K562 (cell line): ENCODE results near the gene RHOF. TPM values are rescaled to one million over a fixed set of nuclear protein-coding genes. Genes with fewer than 3 reads are reported as not detected.

Source experiments
- CXXC5 ChIP-seq: fragments of 250-450 bp; sonication (Bioruptor Pico); IDR thresholded peaks from 2 replicates; pipeline ENCODE4 v1.8.0; 2022; ENCODE audit warnings: inconsistent platforms, mild to moderate bottlenecking, moderate library complexity
- EP300 ChIP-seq: IDR thresholded peaks from 2 replicates; pipeline ENCODE4 v1.6.1; 2012; ENCODE audit warnings: low read length, improper control_type of control experiment
- HDAC2 ChIP-seq: fragments of 450-650 bp; IDR thresholded peaks from 2 replicates; pipeline ENCODE4 v1.6.1; 2016; ENCODE audit warnings: mild to moderate bottlenecking
- LCOR ChIP-seq: sonication (generic); formaldehyde crosslinking; IDR thresholded peaks from 2 replicates; pipeline ENCODE4 v1.8.0; 2022; ENCODE audit warnings: mild to moderate bottlenecking, missing genetic modification reagents
- MEF2A ChIP-seq: IDR thresholded peaks from 2 replicates; pipeline ENCODE4 v1.6.1; 2011; ENCODE audit warnings: low read depth, mild to moderate bottlenecking, low read length, moderate library complexity; ENCODE audit not compliant: control insufficient read depth
- SMAD4 ChIP-seq: fragments of 250-450 bp; sonication (Bioruptor Pico); conservative IDR thresholded peaks from 2 replicates; pipeline ENCODE4 v1.8.0; 2021; ENCODE audit warnings: inconsistent platforms, mild to moderate bottlenecking, moderate library complexity
- SMARCE1 ChIP-seq: fragments of 450-650 bp; IDR thresholded peaks from 2 replicates; pipeline ENCODE4 v1.7.1; 2016; ENCODE audit warnings: mild to moderate bottlenecking
- SRSF3 ChIP-seq: fragments of 200-400 bp; formaldehyde crosslinking; IDR thresholded peaks from 2 replicates; pipeline ENCODE4 v1.6.1; 2016; ENCODE audit warnings: mild to moderate bottlenecking, low read length, moderate library complexity; ENCODE audit not compliant: insufficient read depth
- TRIM24 ChIP-seq, 2 experiments: fragments of 450-650 bp; IDR thresholded peaks; 2 replicates each; pipeline ENCODE4 v1.6.1; 2016
- ZNF384 ChIP-seq: IDR thresholded peaks from 2 replicates; pipeline ENCODE4 v1.6.1; 2012; ENCODE audit warnings: low read depth, low read length, improper control_type of control experiment
- ZNF583 ChIP-seq: fragments of 250-450 bp; sonication (Bioruptor Pico); IDR thresholded peaks from 2 replicates; pipeline ENCODE4 v1.4.0; 2020
- polyA plus RNA-seq, 8 experiments: library from polyadenylated mRNA; depleted of rRNA in 4 of 8; stranded (reverse) in 5 of 8; unstranded in 3 of 8; fragments of >200 nt; fragmentation: Nextera tagmentation in 2 of 8; fragmentation: Illumina TruSeq in 1 of 8; extraction: Ambion mirVana in 2 of 8; extraction: Trizol in 1 of 8; gene quantifications; 2 replicates each; pipeline versions ENCODE4 v1.2.1 to v1.2.3, GENCODE V29; 2011 to 2014; ENCODE audit warnings: inconsistent platforms in 1 of 8, missing spikeins in 1 of 8
- total RNA-seq, 7 experiments: library from RNA; depleted of rRNA in 6 of 7; stranded (reverse); fragments of >200 nt in 6 of 7; fragmentation: Illumina TruSeq in 2 of 7; extraction: Trizol in 2 of 7; gene quantifications; 2 replicates each; pipeline versions ENCODE4 v1.2.1 to v1.2.3, GENCODE V29; 2011 to 2021; ENCODE audit warnings: low replicate concordance in 1 of 7
- TF ChIP-seq, protein P1 (sequence below), 3 experiments: fragments of 200-800 bp in 1 of 3; sonication (Bioruptor generic) in 1 of 3; sonication (generic) in 1 of 3; formaldehyde crosslinking in 1 of 3; IDR thresholded peaks; 2 replicates each; pipeline versions ENCODE4 v1.6.1 to v1.8.0; 2016 to 2022; ENCODE audit warnings: mild to moderate bottlenecking in 2 of 3, missing compliant biosample characterization in 2 of 3, missing genetic modification characterization in 2 of 3, missing genetic modification reagents in 1 of 3
- TF ChIP-seq, protein P2 (sequence below), 2 experiments: fragments of 450-650 bp in 1 of 2; sonication (generic) in 1 of 2; formaldehyde crosslinking in 1 of 2; IDR thresholded peaks in 1 of 2; conservative IDR thresholded peaks in 1 of 2; 2 replicates each; pipeline versions ENCODE4 v1.6.1 to v1.8.1; 2016 to 2023; ENCODE audit warnings: mild to moderate bottlenecking in 2 of 2, moderate library complexity in 2 of 2, inconsistent platforms in 1 of 2, missing genetic modification reagents in 1 of 2
- TF ChIP-seq, protein P3 (sequence below): sonication (generic); formaldehyde crosslinking; IDR thresholded peaks from 2 replicates; pipeline ENCODE4 v1.8.0; 2022; ENCODE audit warnings: mild to moderate bottlenecking, missing genetic modification reagents
- TF ChIP-seq, protein P4 (sequence below): fragments of 450-650 bp; IDR thresholded peaks from 2 replicates; pipeline ENCODE4 v1.6.1; 2016
- TF ChIP-seq, protein P5 (sequence below): fragments of 200-800 bp; sonication (Bioruptor generic); IDR thresholded peaks from 2 replicates; pipeline ENCODE4 v1.6.1; 2017; ENCODE audit warnings: missing genetic modification characterization, missing compliant biosample characterization

Gene RHOF
- total and polyA plus RNA-seq, 9 of the 15 experiments (the other 6 are each of a cell fraction or from before 2014, with no cell fraction given): 0.13 to 10.1 (median 4.0) TPM

DNA sequence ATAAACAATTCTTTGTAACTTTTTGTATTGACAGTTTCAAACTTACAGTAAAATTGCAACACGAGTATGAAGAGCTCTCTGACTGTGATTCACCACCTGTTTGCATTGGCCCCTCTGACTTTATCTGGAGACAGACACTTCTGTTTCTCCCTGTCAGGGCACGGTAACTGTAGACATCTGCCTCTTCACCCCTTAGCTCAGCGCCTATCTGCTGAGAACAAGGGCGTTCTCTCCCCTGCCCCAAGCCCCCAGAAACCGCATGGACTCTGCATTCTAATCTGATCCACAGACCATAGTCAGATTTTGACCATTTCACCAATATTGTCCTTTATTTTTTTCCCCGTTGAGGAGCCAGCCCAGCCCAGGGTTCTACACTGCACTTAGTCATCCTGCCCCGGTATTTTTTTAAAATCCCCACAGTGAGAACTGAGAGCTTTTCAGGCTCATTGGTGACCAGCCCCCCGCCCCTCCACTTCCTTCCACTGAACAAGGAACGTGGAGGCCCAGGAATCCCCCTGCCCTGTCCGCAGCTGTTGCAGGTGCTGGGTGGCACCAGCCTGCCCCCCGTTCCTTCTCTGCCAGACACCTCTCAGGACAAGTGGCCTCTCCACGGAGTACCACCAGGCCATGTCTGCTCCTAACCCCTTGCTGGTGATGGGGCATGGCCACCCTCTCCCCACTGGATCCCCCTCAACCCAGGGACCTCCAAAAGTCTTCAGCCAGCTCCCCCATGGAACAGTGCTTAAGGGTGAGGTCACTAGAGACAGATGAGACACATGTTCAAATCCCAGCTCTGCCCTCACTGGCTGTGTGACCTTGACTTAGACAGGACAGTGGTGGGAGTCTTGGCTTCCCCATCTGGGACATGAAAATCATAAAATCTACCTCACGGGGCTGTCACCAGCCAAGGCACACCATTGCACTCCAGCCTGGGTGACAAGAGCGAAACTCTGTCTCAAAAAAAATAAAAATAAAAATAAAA is 11.2 kb downstream of the RHOF start (continued):
- TF ChIP-seq, protein P1, sequence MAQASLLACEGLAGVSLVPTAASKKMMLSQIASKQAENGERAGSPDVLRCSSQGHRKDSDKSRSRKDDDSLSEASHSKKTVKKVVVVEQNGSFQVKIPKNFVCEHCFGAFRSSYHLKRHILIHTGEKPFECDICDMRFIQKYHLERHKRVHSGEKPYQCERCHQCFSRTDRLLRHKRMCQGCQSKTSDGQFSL (CRISPR knock-in tag; IDR thresholded peaks at IDR 0.05): no peak
- TF ChIP-seq, protein P1 (tag; IDR thresholded peaks at IDR 0.05): no peak
- TF ChIP-seq LCOR (CRISPR knock-in tag): 0 out of 2 replicates have a peak, but pooled peaks have one; percentile 52
- TF ChIP-seq ZNF384: no peak
- TF ChIP-seq CXXC5 (CRISPR knock-in tag): peak; percentile 16; the same call in 1 of the 2 replicates
- TF ChIP-seq EP300: peak; percentile 8; the same call in 1 of the 2 replicates
- no peak for TF ChIP-seq SRSF3
- TF ChIP-seq SMAD4: 0 out of 2 replicates have a peak, but pooled peaks have one; percentile 28
- TF ChIP-seq, protein P2, sequence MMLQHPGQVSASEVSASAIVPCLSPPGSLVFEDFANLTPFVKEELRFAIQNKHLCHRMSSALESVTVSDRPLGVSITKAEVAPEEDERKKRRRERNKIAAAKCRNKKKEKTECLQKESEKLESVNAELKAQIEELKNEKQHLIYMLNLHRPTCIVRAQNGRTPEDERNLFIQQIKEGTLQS (IDR thresholded peaks at IDR 0.05): peak; percentile 21; the same call in 1 of the 2 replicates
- TF ChIP-seq, protein P2 (CRISPR knock-in tag; conservative IDR thresholded peaks at IDR 0.05): no peak
- TF ChIP-seq ZNF583: no peak
- peak; percentile 49 to 63; a peak in 2 of 4 replicates for TF ChIP-seq TRIM24 (IDR thresholded peaks at IDR 0.05)
- TF ChIP-seq HDAC2: peak; percentile 76; the same call in 1 of the 2 replicates
- TF ChIP-seq, protein P3, sequence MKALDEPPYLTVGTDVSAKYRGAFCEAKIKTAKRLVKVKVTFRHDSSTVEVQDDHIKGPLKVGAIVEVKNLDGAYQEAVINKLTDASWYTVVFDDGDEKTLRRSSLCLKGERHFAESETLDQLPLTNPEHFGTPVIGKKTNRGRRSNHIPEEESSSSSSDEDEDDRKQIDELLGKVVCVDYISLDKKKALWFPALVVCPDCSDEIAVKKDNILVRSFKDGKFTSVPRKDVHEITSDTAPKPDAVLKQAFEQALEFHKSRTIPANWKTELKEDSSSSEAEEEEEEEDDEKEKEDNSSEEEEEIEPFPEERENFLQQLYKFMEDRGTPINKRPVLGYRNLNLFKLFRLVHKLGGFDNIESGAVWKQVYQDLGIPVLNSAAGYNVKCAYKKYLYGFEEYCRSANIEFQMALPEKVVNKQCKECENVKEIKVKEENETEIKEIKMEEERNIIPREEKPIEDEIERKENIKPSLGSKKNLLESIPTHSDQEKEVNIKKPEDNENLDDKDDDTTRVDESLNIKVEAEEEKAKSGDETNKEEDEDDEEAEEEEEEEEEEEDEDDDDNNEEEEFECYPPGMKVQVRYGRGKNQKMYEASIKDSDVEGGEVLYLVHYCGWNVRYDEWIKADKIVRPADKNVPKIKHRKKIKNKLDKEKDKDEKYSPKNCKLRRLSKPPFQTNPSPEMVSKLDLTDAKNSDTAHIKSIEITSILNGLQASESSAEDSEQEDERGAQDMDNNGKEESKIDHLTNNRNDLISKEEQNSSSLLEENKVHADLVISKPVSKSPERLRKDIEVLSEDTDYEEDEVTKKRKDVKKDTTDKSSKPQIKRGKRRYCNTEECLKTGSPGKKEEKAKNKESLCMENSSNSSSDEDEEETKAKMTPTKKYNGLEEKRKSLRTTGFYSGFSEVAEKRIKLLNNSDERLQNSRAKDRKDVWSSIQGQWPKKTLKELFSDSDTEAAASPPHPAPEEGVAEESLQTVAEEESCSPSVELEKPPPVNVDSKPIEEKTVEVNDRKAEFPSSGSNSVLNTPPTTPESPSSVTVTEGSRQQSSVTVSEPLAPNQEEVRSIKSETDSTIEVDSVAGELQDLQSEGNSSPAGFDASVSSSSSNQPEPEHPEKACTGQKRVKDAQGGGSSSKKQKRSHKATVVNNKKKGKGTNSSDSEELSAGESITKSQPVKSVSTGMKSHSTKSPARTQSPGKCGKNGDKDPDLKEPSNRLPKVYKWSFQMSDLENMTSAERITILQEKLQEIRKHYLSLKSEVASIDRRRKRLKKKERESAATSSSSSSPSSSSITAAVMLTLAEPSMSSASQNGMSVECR (CRISPR knock-in tag): no peak
- TF ChIP-seq MEF2A: no peak
- TF ChIP-seq, protein P4, sequence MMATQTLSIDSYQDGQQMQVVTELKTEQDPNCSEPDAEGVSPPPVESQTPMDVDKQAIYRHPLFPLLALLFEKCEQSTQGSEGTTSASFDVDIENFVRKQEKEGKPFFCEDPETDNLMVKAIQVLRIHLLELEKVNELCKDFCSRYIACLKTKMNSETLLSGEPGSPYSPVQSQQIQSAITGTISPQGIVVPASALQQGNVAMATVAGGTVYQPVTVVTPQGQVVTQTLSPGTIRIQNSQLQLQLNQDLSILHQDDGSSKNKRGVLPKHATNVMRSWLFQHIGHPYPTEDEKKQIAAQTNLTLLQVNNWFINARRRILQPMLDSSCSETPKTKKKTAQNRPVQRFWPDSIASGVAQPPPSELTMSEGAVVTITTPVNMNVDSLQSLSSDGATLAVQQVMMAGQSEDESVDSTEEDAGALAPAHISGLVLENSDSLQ: peak; percentile 41; the same call in 1 of the 2 replicates
- TF ChIP-seq, protein P5, sequence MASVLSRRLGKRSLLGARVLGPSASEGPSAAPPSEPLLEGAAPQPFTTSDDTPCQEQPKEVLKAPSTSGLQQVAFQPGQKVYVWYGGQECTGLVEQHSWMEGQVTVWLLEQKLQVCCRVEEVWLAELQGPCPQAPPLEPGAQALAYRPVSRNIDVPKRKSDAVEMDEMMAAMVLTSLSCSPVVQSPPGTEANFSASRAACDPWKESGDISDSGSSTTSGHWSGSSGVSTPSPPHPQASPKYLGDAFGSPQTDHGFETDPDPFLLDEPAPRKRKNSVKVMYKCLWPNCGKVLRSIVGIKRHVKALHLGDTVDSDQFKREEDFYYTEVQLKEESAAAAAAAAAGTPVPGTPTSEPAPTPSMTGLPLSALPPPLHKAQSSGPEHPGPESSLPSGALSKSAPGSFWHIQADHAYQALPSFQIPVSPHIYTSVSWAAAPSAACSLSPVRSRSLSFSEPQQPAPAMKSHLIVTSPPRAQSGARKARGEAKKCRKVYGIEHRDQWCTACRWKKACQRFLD (CRISPR knock-in tag): peak; percentile 26; the same call in 1 of the 2 replicates
- TF ChIP-seq SMARCE1: peak; percentile 70; the same call in 1 of the 2 replicates
